GM12892 (cell line): ENCODE results near the gene C16orf78.

Experiments used
- POLR2A ChIP-seq: IDR thresholded peaks from 2 replicates; pipeline ENCODE4 v1.6.1; 2011; ENCODE audit warnings: low read depth, low read length, control low read depth
- POLR2AphosphoS5 ChIP-seq: IDR thresholded peaks from 2 replicates; pipeline ENCODE4 v1.6.1; 2011; ENCODE audit warnings: low read depth, low read length, control low read depth
- TAF1 ChIP-seq: IDR thresholded peaks from 2 replicates; pipeline ENCODE4 v1.6.1; 2011; ENCODE audit warnings: low read depth, mild to moderate bottlenecking, control low read depth, low read length, borderline replicate concordance

- no peak for TF ChIP-seq POLR2AphosphoS5
- no peak for TF ChIP-seq POLR2A
- no peak for TF ChIP-seq TAF1
Observed at GRCh38 chr16:49419862-49420261, 46.3 kb downstream of the C16orf78 start.
